Measurements from ENCODE around the gene MED13L.

GRCh38 chr12:115956236-115956635, 321.3 kb downstream of the MED13L start:
- TF ChIP-seq CTCF (IDR thresholded peaks at IDR 0.05) (no peak), NR1H2 (CRISPR knock-in tag; IDR thresholded peaks at IDR 0.05) (no peak), ZNF138 (CRISPR knock-in tag; conservative IDR thresholded peaks at IDR 0.05) (no peak), ZNF423 (CRISPR knock-in tag; IDR thresholded peaks at IDR 0.05) (no peak), ZBTB21 (CRISPR knock-in tag; IDR thresholded peaks at IDR 0.05; ENCODE audit: borderline replicate concordance) (no peak), E2F1 (CRISPR knock-in tag; IDR thresholded peaks at IDR 0.05) (no peak), SP1 (CRISPR knock-in tag; conservative IDR thresholded peaks at IDR 0.05) (no peak), FOXJ3 (CRISPR knock-in tag; IDR thresholded peaks at IDR 0.05; ENCODE audit: borderline replicate concordance) (no peak), ZNF219 (CRISPR knock-in tag; IDR thresholded peaks at IDR 0.05; ENCODE audit: borderline replicate concordance) (no peak), USF2 (CRISPR knock-in tag; IDR thresholded peaks at IDR 0.05) (no peak)

Measured in WTC11 (cell line).